ENCODE measurements around the gene PCTP.

PCTP gene

GRCh38 chr17:55774846-55775271, 24.0 kb downstream of the PCTP start:
- peaks cover 15% of the 10 kb centered on the region for H3K36me3 ChIP-seq (ENCODE audit: control insufficient read depth, insufficient read depth, low read length)

GRCh38 chr17:55776271-55776670, 25.4 kb downstream of the PCTP start:
- no peaks in the 10 kb centered on the region for H3K4me1 ChIP-seq (ENCODE audit: control insufficient read depth, insufficient read depth, low read length)
- peaks cover 12% of the 10 kb centered on the region for H3K36me3 ChIP-seq (ENCODE audit: control insufficient read depth, insufficient read depth, low read length)
- no peak overlapping the region for H3K9ac ChIP-seq (ENCODE audit: low read depth, low read length)
- no peaks in the 10 kb centered on the region for H3K27me3 ChIP-seq (ENCODE audit: control insufficient read depth, insufficient read depth, low read length)
- no peak overlapping the region for H3K27ac ChIP-seq (ENCODE audit: low read depth, low read length)
- no peaks in the 10 kb centered on the region for H3K9me3 ChIP-seq (ENCODE audit: control insufficient read depth, insufficient read depth, low read length)
- no peak overlapping the region for H3K4me3 ChIP-seq (ENCODE audit: low read depth, low read length)

More at GRCh38 chr17:55774846-55775271, 24.0 kb downstream of the PCTP start:
- H3K27me3 ChIP-seq (ENCODE audit: control insufficient read depth, insufficient read depth, low read length): no peaks in the 10 kb centered on the region
- no peaks in the 10 kb centered on the region for H3K4me1 ChIP-seq (ENCODE audit: control insufficient read depth, insufficient read depth, low read length)
- H3K4me3 ChIP-seq (ENCODE audit: low read depth, low read length): no peak overlapping the region
- no peak overlapping the region for H3K9ac ChIP-seq (ENCODE audit: low read depth, low read length)
- H3K9me3 ChIP-seq (ENCODE audit: control insufficient read depth, insufficient read depth, low read length): no peaks in the 10 kb centered on the region
- H3K27ac ChIP-seq (ENCODE audit: low read depth, low read length): no peak overlapping the region

GRCh38 chr17:55777471-55777971, 26.7 kb downstream of the PCTP start:
- Histone ChIP-seq H3K9ac (ENCODE audit: low read depth, low read length) (no peak overlapping the region), H3K27me3 (ENCODE audit: control insufficient read depth, insufficient read depth, low read length) (no peaks in the 10 kb centered on the region), H3K4me3 (ENCODE audit: low read depth, low read length) (no peak overlapping the region), H3K4me1 (ENCODE audit: control insufficient read depth, insufficient read depth, low read length) (no peaks in the 10 kb centered on the region), H3K9me3 (ENCODE audit: control insufficient read depth, insufficient read depth, low read length) (no peaks in the 10 kb centered on the region), H3K36me3 (ENCODE audit: control insufficient read depth, insufficient read depth, low read length) (peaks cover 11% of the 10 kb centered on the region), H3K27ac (ENCODE audit: low read depth, low read length) (no peak overlapping the region)

- Histone ChIP-seq H3K4me1 (ENCODE audit: control insufficient read depth, insufficient read depth, low read length) (no peaks in the 10 kb centered on the region), H3K36me3 (ENCODE audit: control insufficient read depth, insufficient read depth, low read length) (peaks cover 11% of the 10 kb centered on the region), H3K27ac (ENCODE audit: low read depth, low read length) (no peak overlapping the region), H3K9ac (ENCODE audit: low read depth, low read length) (no peak overlapping the region), H3K9me3 (ENCODE audit: control insufficient read depth, insufficient read depth, low read length) (no peaks in the 10 kb centered on the region), H3K4me3 (ENCODE audit: low read depth, low read length) (no peak overlapping the region), H3K27me3 (ENCODE audit: control insufficient read depth, insufficient read depth, low read length) (no peaks in the 10 kb centered on the region)
Measured at GRCh38 chr17:55778389-55779118, 27.7 kb downstream of the PCTP start.

DNA sequence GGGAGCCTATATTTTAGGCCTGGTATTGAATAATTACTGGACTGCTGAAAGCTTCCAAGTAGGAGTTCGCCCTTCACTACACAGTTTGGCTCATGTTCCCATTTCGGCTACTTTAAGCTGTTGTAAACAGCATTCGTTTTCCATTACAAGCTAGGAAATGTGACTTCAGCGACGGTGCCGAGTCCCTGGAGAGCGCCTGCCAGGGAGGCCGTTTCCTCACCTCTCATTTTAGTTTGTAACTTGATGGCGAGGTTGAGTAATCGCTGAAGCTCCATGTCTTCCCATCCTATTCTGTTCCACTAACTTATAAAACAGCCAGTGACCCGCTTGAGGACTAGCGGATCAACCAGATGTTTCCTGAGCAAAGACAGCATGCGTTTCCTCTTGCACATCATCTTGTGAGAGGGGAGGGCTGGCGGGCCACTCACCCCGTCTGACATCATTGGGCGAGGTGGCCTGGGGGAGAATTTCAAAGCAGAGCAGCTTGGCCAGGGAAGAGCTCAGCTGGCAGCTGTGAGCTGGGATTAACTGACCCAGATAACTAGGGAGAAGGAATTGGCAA, 32.9 kb downstream of the PCTP start:
- H3K9me3 ChIP-seq (ENCODE audit: control insufficient read depth, insufficient read depth, low read length): no peaks in the 10 kb centered on the region
- H3K27ac ChIP-seq (ENCODE audit: low read depth, low read length): no peak overlapping the region
- H3K4me3 ChIP-seq (ENCODE audit: low read depth, low read length): no peak overlapping the region
- no peaks in the 10 kb centered on the region for H3K27me3 ChIP-seq (ENCODE audit: control insufficient read depth, insufficient read depth, low read length)
- no peak overlapping the region for H3K9ac ChIP-seq (ENCODE audit: low read depth, low read length)
- no peaks in the 10 kb centered on the region for H3K36me3 ChIP-seq (ENCODE audit: control insufficient read depth, insufficient read depth, low read length)
- H3K4me1 ChIP-seq (ENCODE audit: control insufficient read depth, insufficient read depth, low read length): no peaks in the 10 kb centered on the region

DNA sequence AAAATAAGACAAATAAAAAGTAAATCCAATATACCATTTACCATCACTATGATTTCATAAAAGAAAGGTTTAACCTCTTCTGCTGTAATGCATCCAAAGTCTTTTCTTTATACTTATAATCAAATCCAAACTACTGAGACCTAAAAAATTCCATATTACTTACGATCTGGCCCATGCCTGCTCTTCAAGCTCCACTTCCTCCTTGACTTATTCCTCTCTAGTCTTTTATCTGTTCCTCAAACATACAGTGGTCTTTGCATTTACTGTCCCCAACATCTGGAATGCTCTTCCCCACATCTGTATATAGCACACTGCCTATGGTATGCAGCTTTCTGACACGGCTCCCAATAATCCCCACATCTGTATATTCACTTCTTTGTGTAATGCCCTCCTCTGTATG, 33.8 kb downstream of the PCTP start:
- Histone ChIP-seq H3K4me1 (ENCODE audit: control insufficient read depth, insufficient read depth, low read length) (no peaks in the 10 kb centered on the region), H3K27ac (ENCODE audit: low read depth, low read length) (no peak overlapping the region), H3K36me3 (ENCODE audit: control insufficient read depth, insufficient read depth, low read length) (no peaks in the 10 kb centered on the region), H3K9me3 (ENCODE audit: control insufficient read depth, insufficient read depth, low read length) (no peaks in the 10 kb centered on the region), H3K9ac (ENCODE audit: low read depth, low read length) (no peak overlapping the region), H3K4me3 (ENCODE audit: low read depth, low read length) (no peak overlapping the region), H3K27me3 (ENCODE audit: control insufficient read depth, insufficient read depth, low read length) (no peaks in the 10 kb centered on the region)

DNA sequence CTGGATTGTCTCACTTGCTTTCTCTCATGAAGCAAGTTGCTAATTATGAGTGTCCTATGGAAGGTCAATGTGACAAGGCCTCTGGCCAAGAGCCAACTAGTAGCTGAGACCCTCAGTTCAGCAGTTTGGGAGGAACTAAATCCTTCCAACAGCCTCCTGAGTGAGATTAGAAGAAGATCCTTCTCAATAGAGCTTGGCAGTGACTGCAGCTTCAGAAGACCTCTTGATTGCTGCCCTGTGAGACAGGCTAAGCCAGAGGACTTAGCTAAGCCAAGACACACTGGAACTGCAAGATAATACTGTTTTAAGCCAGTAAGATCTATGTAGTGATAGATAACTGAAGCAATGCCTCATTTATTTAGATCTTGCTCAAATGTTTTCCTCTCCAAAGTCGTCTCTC, 34.3 kb downstream of the PCTP start:
- no peaks in the 10 kb centered on the region for H3K36me3 ChIP-seq (ENCODE audit: control insufficient read depth, insufficient read depth, low read length)
- H3K27me3 ChIP-seq (ENCODE audit: control insufficient read depth, insufficient read depth, low read length): no peaks in the 10 kb centered on the region
- no peak overlapping the region for H3K9ac ChIP-seq (ENCODE audit: low read depth, low read length)
- H3K27ac ChIP-seq (ENCODE audit: low read depth, low read length): no peak overlapping the region
- H3K4me1 ChIP-seq (ENCODE audit: control insufficient read depth, insufficient read depth, low read length): no peaks in the 10 kb centered on the region
- H3K9me3 ChIP-seq (ENCODE audit: control insufficient read depth, insufficient read depth, low read length): no peaks in the 10 kb centered on the region
- H3K4me3 ChIP-seq (ENCODE audit: low read depth, low read length): no peak overlapping the region

DNA sequence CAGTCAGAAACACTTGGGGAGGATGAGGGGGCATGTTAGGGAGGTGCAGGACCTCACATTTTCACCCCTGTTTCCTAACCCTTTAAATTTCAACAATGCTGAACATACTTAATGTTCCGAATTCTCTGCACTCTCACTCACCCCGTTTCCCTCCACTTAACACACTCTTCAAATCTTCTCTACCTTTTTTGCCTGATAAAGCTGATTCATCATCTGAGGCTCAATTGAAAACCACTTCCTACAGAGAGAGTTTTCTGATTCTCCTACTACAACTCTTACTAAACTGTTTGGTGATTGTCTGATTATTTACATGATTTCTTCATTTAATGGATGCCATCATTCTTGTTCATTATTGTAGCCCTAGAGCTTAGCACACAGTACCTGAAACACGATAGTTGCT, 42.4 kb downstream of the PCTP start:
- Histone ChIP-seq H3K4me3 (ENCODE audit: low read depth, low read length) (no peak overlapping the region), H3K9ac (ENCODE audit: low read depth, low read length) (no peak overlapping the region), H3K36me3 (ENCODE audit: control insufficient read depth, insufficient read depth, low read length) (no peaks in the 10 kb centered on the region), H3K9me3 (ENCODE audit: control insufficient read depth, insufficient read depth, low read length) (no peaks in the 10 kb centered on the region), H3K27me3 (ENCODE audit: control insufficient read depth, insufficient read depth, low read length) (no peaks in the 10 kb centered on the region), H3K27ac (ENCODE audit: low read depth, low read length) (no peak overlapping the region), H3K4me1 (ENCODE audit: control insufficient read depth, insufficient read depth, low read length) (peaks cover 10% of the 10 kb centered on the region)

- Histone ChIP-seq H3K9ac (ENCODE audit: low read depth, low read length) (no peak overlapping the region), H3K9me3 (ENCODE audit: control insufficient read depth, insufficient read depth, low read length) (no peaks in the 10 kb centered on the region), H3K4me1 (ENCODE audit: control insufficient read depth, insufficient read depth, low read length) (peaks cover 10% of the 10 kb centered on the region), H3K27ac (ENCODE audit: low read depth, low read length) (no peak overlapping the region), H3K4me3 (ENCODE audit: low read depth, low read length) (no peak overlapping the region), H3K27me3 (ENCODE audit: control insufficient read depth, insufficient read depth, low read length) (no peaks in the 10 kb centered on the region), H3K36me3 (ENCODE audit: control insufficient read depth, insufficient read depth, low read length) (no peaks in the 10 kb centered on the region)
Measured at GRCh38 chr17:55794725-55795482, 44.1 kb downstream of the PCTP start.

- H3K27ac ChIP-seq (ENCODE audit: low read depth, low read length): no peak overlapping the region
- H3K9me3 ChIP-seq (ENCODE audit: control insufficient read depth, insufficient read depth, low read length): no peaks in the 10 kb centered on the region
- no peaks in the 10 kb centered on the region for H3K36me3 ChIP-seq (ENCODE audit: control insufficient read depth, insufficient read depth, low read length)
- no peaks in the 10 kb centered on the region for H3K27me3 ChIP-seq (ENCODE audit: control insufficient read depth, insufficient read depth, low read length)
- no peaks in the 10 kb centered on the region for H3K4me1 ChIP-seq (ENCODE audit: control insufficient read depth, insufficient read depth, low read length)
- no peak overlapping the region for H3K9ac ChIP-seq (ENCODE audit: low read depth, low read length)
- H3K4me3 ChIP-seq (ENCODE audit: low read depth, low read length): no peak overlapping the region
Measured at GRCh38 chr17:55806745-55807495, 56.1 kb downstream of the PCTP start.

Measured in HUES48 (cell line).